Psoas muscle (tissue), 8 donors: Measurements from ENCODE around the gene CRIP1. TPM values are rescaled to one million over a fixed set of nuclear protein-coding genes. Genes with fewer than 3 reads are reported as not detected.

Experiments used
- ATAC-seq, 4 donors: fragments of 200-7000 bp; cut with Tn5 transposase; one replicate each; pipeline ENCODE4 v1.9.1; 2020; ENCODE audit warnings: moderate library complexity in 3 of 4, mild to moderate bottlenecking in 2 of 4
- DNase-seq, 2 donors: peaks; one replicate each; pipeline ENCODE4 v3.0.0-alpha.2; 2020
- H3K27ac ChIP-seq: fragments of 200-600 bp; one replicate; pipeline ENCODE4 v1.8.0; 2022
- H3K27me3 ChIP-seq, 3 donors: fragments of 200-600 bp in 1 of 3; one replicate each; pipeline versions ENCODE4 v1.6.1 to v1.8.0; 2013 to 2022; ENCODE audit warnings: low read length in 2 of 3, mild to moderate bottlenecking in 2 of 3, moderate library complexity in 1 of 3; ENCODE audit not compliant: insufficient read depth in 3 of 3
- H3K36me3 ChIP-seq, 2 donors: fragments of 200-600 bp in 1 of 2; one replicate each; pipeline versions ENCODE4 v1.6.1 to v1.8.0; 2013 to 2022; ENCODE audit warnings: low read depth in 1 of 2, mild to moderate bottlenecking in 1 of 2, moderate library complexity in 1 of 2; ENCODE audit not compliant: insufficient read depth in 1 of 2
- H3K4me1 ChIP-seq: fragments of 200-600 bp; one replicate; pipeline ENCODE4 v1.8.0; 2022
- H3K4me3 ChIP-seq: fragments of 200-600 bp; one replicate; pipeline ENCODE4 v1.8.0; 2022; ENCODE audit warnings: mild to moderate bottlenecking
- H3K9me3 ChIP-seq: fragments of 200-600 bp; one replicate; pipeline ENCODE4 v1.8.0; 2022
- CTCF ChIP-seq: fragments of 200-600 bp; IDR thresholded peaks from one replicate; pipeline ENCODE4 v1.8.0; 2022; ENCODE audit warnings: antibody characterized with exemption
- WGBS, 3 donors: extraction: QIAGEN DNeasy Blood & Tissue Kit; methylation state at CpG; one replicate each; pipeline versions ENCODE4 v1.1.6 to v1.1.7; 2013; 5-methylcytosine and 5-hydroxymethylcytosine counted together
- intact Hi-C, 2 donors: fragments of 100-400 bp; cut with DNase I; formaldehyde crosslinking; loops; one replicate each; pipeline versions ENCODE4 v1.11.0 to v1.14.2; 2022
- polyA plus RNA-seq, 3 donors: library from polyadenylated mRNA; stranded (reverse); fragments of 200-250 nt; gene quantifications; one replicate each; pipeline ENCODE4 v1.2.3, GENCODE V29; 2013
- total RNA-seq, 4 donors: library from RNA; stranded (reverse); fragmentation: NEBNext Ultra II Directional in 2 of 4; extraction: Animal tissue kit (Norgen Biotek cat#: 25700) in 2 of 4; gene quantifications; one replicate each; pipeline versions ENCODE4 v1.2.1 to v1.2.4, GENCODE V29; 2021 to 2023
- donor health status: healthy with polysubstance abuse.
- donor health status: DM: no; HTN: no; CAD: no; lungs with moderate emphysema.
- donor health status: Bipolar disorder and iron deficiency.
- donor health status: healthy.
- donor health status: DM: yes; HTN: yes; CAD: no.
- donor health status: DM: no; HTN: no; CAD: no.
- donor health status: DM: no; HTN: no; CAD: no.
- donor health status: DM: yes; HTN: yes; CAD: no.

CRIP1 gene
- total and polyA plus RNA-seq, 7 donors = 11.5 to 27.2 (median 17.5) TPM

DNA sequence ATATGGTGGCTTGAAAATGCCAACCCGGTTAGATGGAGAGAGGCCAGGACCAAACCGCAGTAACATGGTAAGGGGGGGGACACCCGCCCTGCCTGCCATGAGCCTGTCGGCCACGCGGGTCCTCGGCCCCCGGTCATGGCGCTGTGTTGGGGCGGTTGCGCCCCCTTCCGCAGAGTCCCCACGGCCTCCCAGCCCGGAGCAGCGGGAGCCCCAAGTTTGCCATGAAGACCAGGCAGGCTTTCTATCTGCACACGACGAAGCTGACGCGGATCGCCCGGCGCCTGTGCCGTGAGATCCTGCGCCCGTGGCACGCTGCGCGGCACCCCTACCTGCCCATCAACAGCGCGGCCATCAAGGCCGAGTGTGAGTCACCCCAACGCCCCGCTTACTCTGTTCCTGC is 22.2 kb upstream of the CRIP1 start:
- no peak overlapping the region for H3K4me3 ChIP-seq
- H3K36me3 ChIP-seq = peaks cover 8 to 71% of the 10 kb centered on the region in 2 donors
- ATAC-seq (no peak), DNase-seq (no peak)
- no peak for TF ChIP-seq CTCF
- intact Hi-C loops = no loop called here
- WGBS, 3 donors = 93 to 94% (median 93%) methylated on average over 32 to 33 of the region's 33 CpGs
- no peaks in the 10 kb centered on the region for H3K9me3 ChIP-seq
- no peak overlapping the region for H3K27ac ChIP-seq
- H3K4me1 ChIP-seq = peaks cover 26% of the 10 kb centered on the region
- H3K27me3 ChIP-seq = no peaks in the 10 kb centered on the region

- Histone ChIP-seq H3K4me1 (peaks cover 26% of the 10 kb centered on the region), H3K36me3 (peaks cover 8 to 75% of the 10 kb centered on the region in 2 donors), H3K4me3 (no peak overlapping the region), H3K27me3 (no peaks in the 10 kb centered on the region), H3K9me3 (no peaks in the 10 kb centered on the region), H3K27ac (peak overlapping the region; percentile 53)
- WGBS, 3 donors = 59 to 63% (median 61%) methylated on average over 20 of the region's 20 CpGs
- ATAC-seq = peak; percentile 56 to 77 (median 67)
- intact Hi-C loops = loop anchor here in 1 of 2 donors (5.0 kb wide), 1 partner anchor 48 kb away; the partner anchor contains the start of gene MTA1
- TF ChIP-seq CTCF = no peak
- DNase-seq = no peak
These were observed 21.3 kb upstream of the CRIP1 start for GRCh38 chr14:105465209-105466031.

GRCh38 chr14:105466531-105467248 is 20.0 kb upstream of the CRIP1 start:
- WGBS, 3 donors = 64 to 81% (median 67%) methylated on average over 34 to 53 of the region's 53 CpGs
- Histone ChIP-seq H3K27ac (no peak overlapping the region), H3K36me3 (peaks cover 8 to 67% of the 10 kb centered on the region in 2 donors), H3K27me3 (no peaks in the 10 kb centered on the region), H3K9me3 (no peaks in the 10 kb centered on the region), H3K4me3 (no peak overlapping the region), H3K4me1 (peaks cover 31% of the 10 kb centered on the region)
- DNase-seq (no peak), ATAC-seq (peak in 1 of 4 donors; percentile 4)
- TF ChIP-seq CTCF = no peak
- intact Hi-C loops = loop anchor here in 1 of 2 donors (5.0 kb wide), 1 partner anchor 49 kb away; the partner anchor contains the start of gene MTA1

GRCh38 chr14:105467249-105467941 is 19.3 kb upstream of the CRIP1 start:
- Histone ChIP-seq H3K27ac (no peak overlapping the region), H3K4me1 (peaks cover 38% of the 10 kb centered on the region), H3K4me3 (no peak overlapping the region), H3K36me3 (peaks cover 8 to 60% of the 10 kb centered on the region in 2 donors), H3K27me3 (no peaks in the 10 kb centered on the region), H3K9me3 (no peaks in the 10 kb centered on the region)
- intact Hi-C loops = loop anchor here in 1 of 2 donors (5.0 kb wide), 1 partner anchor 50 kb away; the partner anchor contains the start of gene MTA1
- DNase-seq (no peak), ATAC-seq (no peak)
- 82 to 89% (median 84%) methylated on average over 20 of the region's 20 CpGs for WGBS, 3 donors
- TF ChIP-seq CTCF = no peak
